Stimulated activated CD4-positive, alpha-beta T cell treated with anti-CD3 and anti-CD28 coated beads, Interleukin-4, amount 100 ng/mL, for 48 hours (primary cell): ENCODE data around the gene CRTC3.
"Not testable (repeated sequence)": the region's sequence is repeated elsewhere in the genome, so short reads cannot be mapped to it uniquely, and the experiment has no call there.

ENCODE experiments used
- DNase-seq, 2 donors: peaks; one replicate each; pipeline ENCODE4 v3.0.0-alpha.2; 2020; ENCODE audit warnings: low read depth in 2 of 2

CRTC3 gene

DNA sequence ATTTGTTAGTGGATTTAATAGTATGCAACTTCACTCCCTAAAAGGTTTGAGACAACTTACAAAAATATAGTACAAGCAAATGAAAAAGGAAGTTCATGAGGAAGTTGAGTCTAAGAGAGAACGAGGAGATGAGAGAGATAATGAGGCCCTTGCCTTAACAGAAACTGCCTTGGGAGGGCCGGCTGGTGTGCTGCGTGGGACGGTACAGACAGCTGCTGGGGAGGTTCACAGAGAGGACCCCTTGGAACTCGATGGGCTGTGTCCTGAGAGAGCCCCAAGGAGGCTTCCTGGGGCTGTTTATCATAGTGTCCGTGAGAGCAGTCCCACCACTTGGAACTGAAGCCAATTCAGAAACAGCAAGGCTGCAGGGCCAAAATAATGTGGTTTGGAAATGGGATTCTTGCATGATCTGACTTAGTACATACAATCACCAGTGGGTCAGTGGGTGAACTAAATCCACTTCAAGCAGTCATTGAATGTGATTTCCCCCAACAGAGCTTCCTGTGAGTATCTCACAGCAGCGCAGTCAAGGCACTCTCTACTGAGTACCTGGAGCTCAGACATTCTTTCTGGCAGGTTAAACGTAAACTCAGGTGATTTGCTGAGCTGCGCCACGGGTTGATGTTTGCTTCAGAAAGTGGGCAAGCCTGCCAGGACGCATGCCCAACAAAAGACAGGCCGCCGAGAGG, 90.8 kb downstream of the CRTC3 start:
- peak in 1 of 2 donors; percentile 14 for DNase-seq

- DNase-seq = no peak
These were observed 94.1 kb downstream of the CRTC3 start for GRCh38 chr15:90623854-90624253.

DNA sequence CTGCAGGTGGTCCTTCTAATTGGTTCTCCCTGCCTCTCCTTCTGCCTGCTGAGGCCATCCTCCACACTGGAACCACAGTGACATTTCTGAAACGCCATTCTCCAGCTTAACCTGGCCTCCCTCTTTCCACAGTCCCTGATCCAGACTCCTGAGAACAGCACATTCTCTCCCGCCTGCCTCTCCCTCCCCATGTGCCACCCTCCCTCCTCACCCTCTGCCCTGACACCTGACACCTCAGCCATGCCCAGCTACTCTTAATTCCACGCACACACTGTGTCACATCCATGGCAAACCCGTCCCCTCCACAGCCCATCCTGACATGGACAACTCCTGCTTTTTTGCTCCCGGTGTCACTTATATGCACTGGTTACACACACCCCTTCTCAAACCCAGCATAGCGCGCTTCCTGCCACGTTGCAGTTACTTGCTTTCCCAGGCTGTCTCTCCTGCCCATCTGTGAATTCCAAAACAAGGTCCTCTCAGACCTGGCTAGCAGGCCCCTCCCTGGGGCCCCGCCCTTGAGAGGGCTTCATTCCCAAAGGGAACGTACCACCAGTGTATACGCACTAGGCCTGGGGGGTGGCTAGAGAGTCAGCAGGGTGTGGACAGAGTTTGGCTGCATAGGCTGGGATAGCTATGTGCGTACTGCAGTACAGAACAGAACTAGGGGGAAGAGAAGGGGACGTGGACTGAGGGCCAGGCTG, 94.7 kb downstream of the CRTC3 start:
- DNase-seq = no peak

- DNase-seq = no peak
These were observed 95.3 kb downstream of the CRTC3 start for GRCh38 chr15:90625037-90625436.

DNA sequence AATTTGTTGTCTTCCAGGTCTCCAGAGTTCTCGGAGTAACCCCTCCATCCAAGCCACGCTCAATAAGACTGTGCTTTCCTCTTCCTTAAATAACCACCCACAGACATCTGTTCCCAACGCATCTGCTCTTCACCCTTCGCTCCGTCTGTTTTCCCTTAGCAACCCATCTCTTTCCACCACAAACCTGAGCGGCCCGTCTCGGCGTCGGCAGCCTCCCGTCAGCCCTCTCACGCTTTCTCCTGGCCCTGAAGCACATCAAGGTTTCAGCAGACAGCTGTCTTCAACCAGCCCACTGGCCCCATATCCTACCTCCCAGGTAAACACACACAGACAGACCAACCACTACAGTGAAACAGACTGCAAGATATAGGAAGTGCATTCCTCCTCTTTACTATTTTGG, 99.5 kb downstream of the CRTC3 start:
- DNase-seq = no peak

DNA sequence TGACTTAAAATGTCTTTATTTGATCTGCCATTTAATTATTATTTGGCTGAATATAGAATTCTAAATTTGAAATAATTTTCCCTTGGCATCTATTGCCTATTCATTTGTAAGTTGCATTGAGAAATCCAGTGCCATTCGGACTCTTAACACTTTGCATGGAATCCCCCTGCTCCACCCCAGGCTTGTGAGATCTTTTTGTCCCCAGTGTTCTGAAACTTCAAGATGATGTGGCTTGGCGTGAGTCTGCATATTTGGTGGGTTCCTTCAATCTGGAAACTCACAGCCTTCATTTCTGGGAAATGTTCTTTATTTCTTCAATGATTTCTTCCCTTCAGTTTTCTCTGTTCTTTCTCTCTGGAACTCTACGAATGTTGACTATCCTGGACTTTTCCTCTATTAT, 103.6 kb downstream of the CRTC3 start:
- DNase-seq = no peak

GRCh38 chr15:90636993-90637392, 107.3 kb downstream of the CRTC3 start:
- not testable (repeated sequence) for DNase-seq

DNA sequence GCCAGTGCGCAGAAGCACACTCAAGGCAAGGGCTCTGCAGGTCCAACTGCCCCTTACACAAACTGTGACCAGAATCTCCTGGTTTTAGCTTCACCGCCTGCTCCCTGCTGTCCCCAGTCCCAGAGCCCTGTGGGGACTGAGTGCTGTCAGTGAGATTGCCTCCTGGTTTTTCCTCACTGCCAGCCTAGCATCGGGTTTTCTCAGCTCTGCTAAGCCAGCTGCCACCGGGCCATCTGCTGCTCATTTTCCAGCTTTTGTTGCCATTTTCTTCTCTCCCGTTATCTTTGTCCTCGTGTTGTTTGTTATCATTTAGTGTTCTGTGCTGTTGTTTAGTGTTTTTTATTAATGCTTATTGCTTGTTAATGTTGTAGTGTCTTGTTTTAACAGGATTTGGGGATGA, 108.0 kb downstream of the CRTC3 start:
- no peak for DNase-seq

GRCh38 chr15:90638201-90638691, 108.5 kb downstream of the CRTC3 start:
- DNase-seq = no peak

DNA sequence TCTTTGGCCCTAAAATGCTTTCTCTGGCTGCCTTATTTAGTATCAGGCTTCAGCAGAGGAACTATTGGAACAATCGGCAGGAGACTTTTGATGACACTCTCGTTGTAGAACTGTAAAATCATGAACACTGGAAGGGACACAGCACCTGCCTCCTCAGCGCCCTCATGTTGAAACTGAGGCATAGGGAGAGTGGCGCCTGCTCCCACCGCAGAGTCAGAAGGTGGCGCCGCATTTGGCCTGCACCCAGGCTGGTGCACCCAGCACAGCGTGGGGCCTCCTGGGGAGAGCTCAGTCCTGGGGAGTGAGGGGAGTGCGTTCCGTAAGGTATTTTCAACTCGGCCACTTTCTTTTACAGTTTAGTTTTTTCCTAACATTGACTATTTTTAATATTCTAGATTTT, 109.2 kb downstream of the CRTC3 start:
- DNase-seq = no peak

GRCh38 chr15:90640862-90641261, 111.1 kb downstream of the CRTC3 start:
- no peak for DNase-seq

- no peak for DNase-seq
These were observed 112.1 kb downstream of the CRTC3 start for GRCh38 chr15:90641581-90642463.

DNA sequence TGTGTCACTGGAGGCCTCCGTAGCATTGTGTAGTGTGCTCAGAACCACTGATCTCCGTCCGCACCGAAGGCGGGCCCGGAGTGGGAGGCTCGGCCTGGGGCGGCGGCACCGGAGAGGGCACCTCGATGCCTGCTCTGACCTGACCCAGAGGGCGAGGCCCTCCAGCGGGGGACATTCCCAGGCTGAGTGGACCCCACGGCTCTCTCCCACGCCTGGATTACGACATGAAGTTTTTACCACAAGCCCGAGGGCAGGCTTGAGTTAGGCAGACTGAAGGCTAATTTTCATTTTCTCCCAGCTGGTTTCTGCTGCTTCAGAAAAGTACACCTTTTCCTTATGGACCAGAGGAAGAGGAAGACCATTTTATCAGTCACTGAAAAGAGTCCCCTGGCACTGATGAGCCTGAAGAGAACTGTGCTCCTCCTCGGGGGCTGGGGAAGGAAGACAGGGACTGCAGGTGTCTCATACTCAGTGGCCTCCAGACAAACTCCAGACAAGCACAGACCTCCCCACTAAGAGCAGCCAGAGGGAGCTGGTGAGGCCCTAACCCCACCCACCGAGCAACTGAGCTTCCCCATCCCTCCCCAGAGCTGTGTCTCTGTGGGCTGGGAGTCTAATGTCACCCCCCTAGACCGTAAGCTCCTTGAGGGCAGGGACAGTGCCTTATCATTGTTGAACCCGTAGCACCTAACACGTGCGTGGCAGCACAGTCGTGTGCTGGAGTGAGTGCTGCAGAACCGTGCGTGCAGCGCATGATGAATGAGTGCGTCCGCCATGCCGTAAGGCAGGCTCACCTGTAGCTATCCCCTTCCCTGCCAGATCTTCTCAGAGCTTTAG, 113.0 kb downstream of the CRTC3 start:
- no peak for DNase-seq

GRCh38 chr15:90643301-90643632, 113.5 kb downstream of the CRTC3 start:
- no peak for DNase-seq

- DNase-seq = no peak
These were observed 114.8 kb downstream of the CRTC3 start for GRCh38 chr15:90644526-90644925.

DNA sequence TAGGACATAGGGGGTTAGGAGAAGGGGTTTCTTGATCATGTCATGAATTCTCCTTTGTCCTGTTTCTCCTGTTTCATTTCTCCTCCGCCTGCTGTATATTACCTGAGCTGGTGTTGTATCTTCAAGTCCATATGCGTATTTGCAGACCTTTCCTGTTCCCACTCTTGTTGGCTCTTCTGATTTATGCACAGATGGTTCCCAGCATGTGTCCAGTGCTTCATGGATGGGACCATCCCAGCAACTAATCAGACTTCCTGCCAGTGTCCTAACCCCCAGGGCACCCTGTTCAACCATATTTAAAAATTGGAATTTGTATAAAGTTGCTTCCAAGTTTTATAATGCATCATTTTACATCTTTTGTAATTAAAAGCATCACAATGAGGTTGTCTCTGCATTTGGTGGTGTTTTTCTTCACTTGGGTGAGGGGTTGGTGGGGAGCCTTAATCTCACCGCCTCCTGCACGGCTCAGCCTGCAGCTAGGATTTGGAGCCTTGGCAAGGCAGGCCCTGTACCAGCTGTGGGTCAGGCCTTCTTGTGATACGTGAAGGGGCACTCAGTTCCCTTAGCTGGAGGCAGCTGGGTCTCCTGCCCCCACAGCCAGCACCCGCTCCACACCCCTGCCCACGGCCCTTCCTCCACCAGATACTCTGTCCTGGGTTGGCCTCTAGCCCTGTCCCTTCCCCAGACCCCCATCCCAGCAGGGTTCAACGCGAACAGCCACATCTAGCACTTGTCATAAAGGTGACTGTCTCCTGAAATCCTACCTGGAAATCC, 115.4 kb downstream of the CRTC3 start:
- no peak for DNase-seq

DNA sequence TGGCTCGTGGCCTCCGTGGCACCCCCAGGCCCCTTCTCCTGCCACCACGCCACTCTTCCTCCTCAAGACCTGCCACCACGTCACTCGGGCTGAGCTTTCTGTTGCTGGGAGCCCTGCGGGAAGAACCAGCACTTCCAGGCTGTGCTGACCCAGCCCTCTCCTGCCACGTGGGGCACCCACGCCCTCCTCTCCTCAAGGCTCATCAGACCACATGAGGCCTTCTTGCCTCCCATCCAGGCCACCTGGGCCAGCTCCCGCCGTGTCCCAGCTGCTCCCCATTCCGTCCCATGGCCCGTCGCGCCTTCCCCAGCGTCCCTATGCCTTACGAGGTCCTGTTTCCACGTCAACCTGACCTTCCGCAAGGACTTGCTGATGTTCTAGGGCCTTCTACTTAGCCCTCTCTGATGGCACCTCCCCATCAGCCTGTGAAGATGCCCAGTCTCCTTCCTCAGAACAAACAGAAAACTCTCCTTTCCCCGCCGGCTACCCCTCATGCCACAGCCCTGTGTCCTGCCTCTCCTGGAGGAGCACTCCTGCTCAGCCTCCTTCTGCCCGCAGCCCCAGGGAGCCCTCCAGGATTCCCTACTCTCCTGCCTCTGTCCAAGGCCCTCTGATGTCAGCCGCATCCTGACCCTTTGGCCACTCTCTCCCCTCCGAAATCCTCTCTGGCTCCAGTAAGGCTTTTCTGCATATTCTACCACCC, 116.3 kb downstream of the CRTC3 start:
- no peak for DNase-seq

DNA sequence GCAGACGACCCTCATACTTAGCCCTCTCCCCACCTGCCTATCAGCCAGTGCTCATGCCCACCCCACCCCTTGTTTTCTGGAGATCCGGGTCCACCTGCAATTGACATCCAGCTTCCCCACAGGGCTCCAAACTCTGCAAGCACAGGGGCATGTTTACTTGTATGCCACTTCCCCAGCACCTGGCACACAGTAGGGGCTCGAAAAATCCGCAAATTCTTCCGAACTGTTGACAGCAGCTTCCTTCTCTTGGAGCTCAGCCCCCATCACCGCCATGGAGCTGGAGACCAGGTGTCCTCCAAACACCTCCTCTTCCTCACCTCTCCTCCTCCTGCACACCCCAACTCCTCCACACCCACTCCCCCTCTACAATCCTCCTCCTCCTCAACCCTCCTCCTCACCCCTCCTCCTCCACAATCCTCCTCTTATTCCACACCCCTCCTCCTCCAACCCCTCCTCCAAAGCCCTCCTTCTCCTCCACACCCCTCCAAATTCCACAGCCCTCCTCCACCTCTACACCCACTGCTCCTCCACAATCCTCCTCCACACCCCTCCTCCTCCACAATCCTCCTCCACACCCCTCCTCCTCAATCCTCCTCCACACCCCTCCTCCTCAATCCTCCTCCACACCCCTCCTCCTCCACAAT, 117.1 kb downstream of the CRTC3 start:
- no peak for DNase-seq

- DNase-seq = no peak
These were observed 117.6 kb downstream of the CRTC3 start for GRCh38 chr15:90647326-90647725.
